GM19238 (cell line): ENCODE results near the gene RNF138.
"Not testable (repeated sequence)": the region's sequence is repeated elsewhere in the genome, so short reads cannot be mapped to it uniquely, and the experiment has no call there.

ENCODE experiments used
- DNase-seq: peaks from one replicate; pipeline ENCODE4 v3.0.0; 2011; ENCODE audit warnings: low spot score; ENCODE audit not compliant: insufficient read length

RNF138 gene

GRCh38 chr18:32091724-32092421, at the start of gene RNF138:
TSS of gene RNF138 (plus strand) at chr18:32091874. CDS start at chr18:32092777, 903 bp downstream.
- peak; percentile 71 for DNase-seq

GRCh38 chr18:32042337-32042736, 49.3 kb upstream of the RNF138 start:
- no peak for DNase-seq

- DNase-seq: no peak
Observed at GRCh38 chr18:32048507-32049091, 43.1 kb upstream of the RNF138 start.

GRCh38 chr18:32049393-32050171, 42.1 kb upstream of the RNF138 start:
- DNase-seq: no peak

GRCh38 chr18:32056613-32057358, 34.9 kb upstream of the RNF138 start:
- DNase-seq: no peak

GRCh38 chr18:32057624-32058165, 34.0 kb upstream of the RNF138 start:
- DNase-seq: no peak

GRCh38 chr18:32060026-32060425, 31.6 kb upstream of the RNF138 start:
- no peak for DNase-seq

- DNase-seq: no peak
Observed at GRCh38 chr18:32067375-32068167, 24.1 kb upstream of the RNF138 start.

GRCh38 chr18:32072321-32072720, 19.4 kb upstream of the RNF138 start:
- peak; percentile 19 for DNase-seq

- DNase-seq: no peak
Observed at GRCh38 chr18:32074206-32074605, 17.5 kb upstream of the RNF138 start.

- no peak for DNase-seq
Observed at GRCh38 chr18:32078845-32079244, 12.8 kb upstream of the RNF138 start.

GRCh38 chr18:32081881-32082280, 9.8 kb upstream of the RNF138 start:
- no peak for DNase-seq

GRCh38 chr18:32083781-32084180, 7.9 kb upstream of the RNF138 start:
- DNase-seq: no peak

- no peak for DNase-seq
Observed at GRCh38 chr18:32086881-32087280, 4.8 kb upstream of the RNF138 start.

GRCh38 chr18:32090831-32091230, 843 bp upstream of the RNF138 start:
- DNase-seq: not testable (repeated sequence)

GRCh38 chr18:32091325-32091723, 350 bp upstream of the RNF138 start:
- no peak for DNase-seq

GRCh38 chr18:32092422-32093101, 888 bp downstream of the RNF138 start:
- peak; percentile 89 for DNase-seq

GRCh38 chr18:32093102-32093511, 1.4 kb downstream of the RNF138 start:
- DNase-seq: peak; percentile 41

- DNase-seq: no peak
Observed at GRCh38 chr18:32093523-32093922, 1.8 kb downstream of the RNF138 start.
